ENCODE measurements around the gene MFAP2.

DNA sequence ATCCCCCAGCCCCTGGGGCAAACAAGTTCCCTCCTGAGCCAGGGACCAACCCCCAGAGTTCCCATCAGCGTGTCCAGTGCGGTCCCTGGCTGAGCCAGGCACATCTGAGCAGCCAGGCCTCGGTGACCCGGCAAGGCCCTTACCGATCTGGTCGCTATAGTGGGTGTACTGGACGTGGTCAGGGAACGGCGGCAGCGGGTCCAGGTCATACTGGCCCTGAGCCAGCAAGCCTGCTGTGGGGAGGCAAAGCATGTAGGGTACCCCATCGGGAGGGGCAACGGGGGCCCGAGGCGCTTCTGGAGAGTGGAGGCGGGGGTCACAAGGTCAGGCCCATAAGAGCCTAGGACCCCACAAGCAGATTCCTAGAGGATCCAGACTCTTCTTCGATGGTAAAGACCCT is 3.5 kb downstream of the MFAP2 start:
- no peak for TF ChIP-seq CTCF (IDR thresholded peaks at IDR 0.05)
- TF ChIP-seq POLR2A (IDR thresholded peaks at IDR 0.05; ENCODE audit: low read depth) = no peak
